ENCODE data around the gene ALDH4A1. TPM values are rescaled to one million over a fixed set of nuclear protein-coding genes. Genes with fewer than 3 reads are reported as not detected.

Gene ALDH4A1
- total RNA-seq, 1 experiment from 2014 or later: 31.0 TPM

DNA sequence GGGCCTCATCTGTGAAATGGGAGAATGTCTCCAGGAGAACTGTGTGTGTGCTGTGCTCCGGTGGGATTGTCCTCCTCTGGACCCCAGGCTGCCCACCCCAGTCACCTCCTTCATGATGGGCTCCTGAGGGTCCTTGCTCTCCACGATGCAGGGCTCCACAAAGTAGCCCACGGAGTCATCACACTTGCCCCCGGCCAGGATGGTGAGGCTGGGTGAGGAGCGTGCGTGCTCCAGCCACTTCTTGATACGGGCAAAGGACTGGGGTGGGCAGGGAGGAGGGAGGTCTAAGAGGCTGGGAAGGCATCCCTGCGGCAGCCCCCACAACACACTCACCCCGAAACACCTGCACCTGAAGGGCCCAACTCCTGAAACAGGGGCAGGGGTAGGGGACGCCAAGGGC lies 26.1 kb downstream of the ALDH4A1 start (continued):
- TF ChIP-seq, protein P1, sequence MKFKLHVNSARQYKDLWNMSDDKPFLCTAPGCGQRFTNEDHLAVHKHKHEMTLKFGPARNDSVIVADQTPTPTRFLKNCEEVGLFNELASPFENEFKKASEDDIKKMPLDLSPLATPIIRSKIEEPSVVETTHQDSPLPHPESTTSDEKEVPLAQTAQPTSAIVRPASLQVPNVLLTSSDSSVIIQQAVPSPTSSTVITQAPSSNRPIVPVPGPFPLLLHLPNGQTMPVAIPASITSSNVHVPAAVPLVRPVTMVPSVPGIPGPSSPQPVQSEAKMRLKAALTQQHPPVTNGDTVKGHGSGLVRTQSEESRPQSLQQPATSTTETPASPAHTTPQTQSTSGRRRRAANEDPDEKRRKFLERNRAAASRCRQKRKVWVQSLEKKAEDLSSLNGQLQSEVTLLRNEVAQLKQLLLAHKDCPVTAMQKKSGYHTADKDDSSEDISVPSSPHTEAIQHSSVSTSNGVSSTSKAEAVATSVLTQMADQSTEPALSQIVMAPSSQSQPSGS (CRISPR knock-in tag; IDR thresholded peaks at IDR 0.05; ENCODE audit: borderline replicate concordance, low read depth): no peak
- TF ChIP-seq, protein P2, sequence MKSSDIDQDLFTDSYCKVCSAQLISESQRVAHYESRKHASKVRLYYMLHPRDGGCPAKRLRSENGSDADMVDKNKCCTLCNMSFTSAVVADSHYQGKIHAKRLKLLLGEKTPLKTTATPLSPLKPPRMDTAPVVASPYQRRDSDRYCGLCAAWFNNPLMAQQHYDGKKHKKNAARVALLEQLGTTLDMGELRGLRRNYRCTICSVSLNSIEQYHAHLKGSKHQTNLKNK (CRISPR knock-in tag; IDR thresholded peaks at IDR 0.05): no peak
- TF ChIP-seq, protein P3, sequence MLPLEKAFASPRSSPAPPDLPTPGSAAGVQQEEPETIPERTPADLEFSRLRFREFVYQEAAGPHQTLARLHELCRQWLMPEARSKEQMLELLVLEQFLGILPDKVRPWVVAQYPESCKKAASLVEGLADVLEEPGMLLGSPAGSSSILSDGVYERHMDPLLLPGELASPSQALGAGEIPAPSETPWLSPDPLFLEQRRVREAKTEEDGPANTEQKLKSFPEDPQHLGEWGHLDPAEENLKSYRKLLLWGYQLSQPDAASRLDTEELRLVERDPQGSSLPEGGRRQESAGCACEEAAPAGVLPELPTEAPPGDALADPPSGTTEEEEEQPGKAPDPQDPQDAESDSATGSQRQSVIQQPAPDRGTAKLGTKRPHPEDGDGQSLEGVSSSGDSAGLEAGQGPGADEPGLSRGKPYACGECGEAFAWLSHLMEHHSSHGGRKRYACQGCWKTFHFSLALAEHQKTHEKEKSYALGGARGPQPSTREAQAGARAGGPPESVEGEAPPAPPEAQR (CRISPR knock-in tag; IDR thresholded peaks at IDR 0.05): no peak
- TF ChIP-seq CREM (CRISPR knock-in tag; IDR thresholded peaks at IDR 0.05): no peak
- TF ChIP-seq, protein P4, sequence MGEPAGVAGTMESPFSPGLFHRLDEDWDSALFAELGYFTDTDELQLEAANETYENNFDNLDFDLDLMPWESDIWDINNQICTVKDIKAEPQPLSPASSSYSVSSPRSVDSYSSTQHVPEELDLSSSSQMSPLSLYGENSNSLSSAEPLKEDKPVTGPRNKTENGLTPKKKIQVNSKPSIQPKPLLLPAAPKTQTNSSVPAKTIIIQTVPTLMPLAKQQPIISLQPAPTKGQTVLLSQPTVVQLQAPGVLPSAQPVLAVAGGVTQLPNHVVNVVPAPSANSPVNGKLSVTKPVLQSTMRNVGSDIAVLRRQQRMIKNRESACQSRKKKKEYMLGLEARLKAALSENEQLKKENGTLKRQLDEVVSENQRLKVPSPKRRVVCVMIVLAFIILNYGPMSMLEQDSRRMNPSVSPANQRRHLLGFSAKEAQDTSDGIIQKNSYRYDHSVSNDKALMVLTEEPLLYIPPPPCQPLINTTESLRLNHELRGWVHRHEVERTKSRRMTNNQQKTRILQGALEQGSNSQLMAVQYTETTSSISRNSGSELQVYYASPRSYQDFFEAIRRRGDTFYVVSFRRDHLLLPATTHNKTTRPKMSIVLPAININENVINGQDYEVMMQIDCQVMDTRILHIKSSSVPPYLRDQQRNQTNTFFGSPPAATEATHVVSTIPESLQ (CRISPR knock-in tag; IDR thresholded peaks at IDR 0.05): no peak
- TF ChIP-seq SMAD3 (CRISPR knock-in tag; IDR thresholded peaks at IDR 0.05; ENCODE audit: borderline replicate concordance): no peak
- no peak for TF ChIP-seq ZNF219 (CRISPR knock-in tag; IDR thresholded peaks at IDR 0.05; ENCODE audit: borderline replicate concordance)
- no peak for TF ChIP-seq MXD4 (CRISPR knock-in tag; IDR thresholded peaks at IDR 0.05; ENCODE audit: borderline replicate concordance)
- TF ChIP-seq, protein P5, sequence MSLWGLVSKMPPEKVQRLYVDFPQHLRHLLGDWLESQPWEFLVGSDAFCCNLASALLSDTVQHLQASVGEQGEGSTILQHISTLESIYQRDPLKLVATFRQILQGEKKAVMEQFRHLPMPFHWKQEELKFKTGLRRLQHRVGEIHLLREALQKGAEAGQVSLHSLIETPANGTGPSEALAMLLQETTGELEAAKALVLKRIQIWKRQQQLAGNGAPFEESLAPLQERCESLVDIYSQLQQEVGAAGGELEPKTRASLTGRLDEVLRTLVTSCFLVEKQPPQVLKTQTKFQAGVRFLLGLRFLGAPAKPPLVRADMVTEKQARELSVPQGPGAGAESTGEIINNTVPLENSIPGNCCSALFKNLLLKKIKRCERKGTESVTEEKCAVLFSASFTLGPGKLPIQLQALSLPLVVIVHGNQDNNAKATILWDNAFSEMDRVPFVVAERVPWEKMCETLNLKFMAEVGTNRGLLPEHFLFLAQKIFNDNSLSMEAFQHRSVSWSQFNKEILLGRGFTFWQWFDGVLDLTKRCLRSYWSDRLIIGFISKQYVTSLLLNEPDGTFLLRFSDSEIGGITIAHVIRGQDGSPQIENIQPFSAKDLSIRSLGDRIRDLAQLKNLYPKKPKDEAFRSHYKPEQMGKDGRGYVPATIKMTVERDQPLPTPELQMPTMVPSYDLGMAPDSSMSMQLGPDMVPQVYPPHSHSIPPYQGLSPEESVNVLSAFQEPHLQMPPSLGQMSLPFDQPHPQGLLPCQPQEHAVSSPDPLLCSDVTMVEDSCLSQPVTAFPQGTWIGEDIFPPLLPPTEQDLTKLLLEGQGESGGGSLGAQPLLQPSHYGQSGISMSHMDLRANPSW (CRISPR knock-in tag; conservative IDR thresholded peaks at IDR 0.05; ENCODE audit: low read depth): no peak

DNA sequence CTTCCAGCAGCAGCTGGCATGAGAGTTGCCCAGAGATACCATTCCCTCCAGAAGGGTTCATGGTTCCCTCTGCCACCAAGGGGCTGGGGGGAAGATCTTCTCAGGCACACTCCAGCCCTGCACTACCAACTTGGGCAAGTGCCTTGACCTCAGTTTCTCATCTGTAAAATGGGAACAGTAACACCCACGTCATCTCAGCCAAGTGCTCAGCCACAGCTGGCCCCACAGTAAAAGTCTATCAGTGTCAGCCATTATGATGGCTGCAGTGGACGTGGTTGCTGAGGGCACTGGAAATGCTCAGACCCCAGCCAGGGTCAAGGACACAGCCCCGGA lies 26.6 kb downstream of the ALDH4A1 start:
- no peaks in the 10 kb centered on the region; the same call in 1 of the 2 replicates for H3K4me1 Mint-ChIP-seq
- ATAC-seq: no peak
- no peak overlapping the region for H3K4me3 Mint-ChIP-seq
- H3K36me3 Mint-ChIP-seq: no peaks in the 10 kb centered on the region
- no peaks in the 10 kb centered on the region for H3K9me3 Mint-ChIP-seq
- ChIA-PET CTCF (interaction anchor here (0.6 to 3.6 kb wide), 50 partner anchors 9 to 609 kb away, joined by 3 to 39 read pairs (median 4); partner anchors contain the start of genes ALDH4A1 and CAPZB), POLR2A (no interaction called here)
- no peak overlapping the region for H3K27ac Mint-ChIP-seq
- DNase-seq (ENCODE audit: low spot score): no peak
- no peaks in the 10 kb centered on the region for H3K27me3 Mint-ChIP-seq (ENCODE audit: low read depth)
- TF ChIP-seq, protein P6, sequence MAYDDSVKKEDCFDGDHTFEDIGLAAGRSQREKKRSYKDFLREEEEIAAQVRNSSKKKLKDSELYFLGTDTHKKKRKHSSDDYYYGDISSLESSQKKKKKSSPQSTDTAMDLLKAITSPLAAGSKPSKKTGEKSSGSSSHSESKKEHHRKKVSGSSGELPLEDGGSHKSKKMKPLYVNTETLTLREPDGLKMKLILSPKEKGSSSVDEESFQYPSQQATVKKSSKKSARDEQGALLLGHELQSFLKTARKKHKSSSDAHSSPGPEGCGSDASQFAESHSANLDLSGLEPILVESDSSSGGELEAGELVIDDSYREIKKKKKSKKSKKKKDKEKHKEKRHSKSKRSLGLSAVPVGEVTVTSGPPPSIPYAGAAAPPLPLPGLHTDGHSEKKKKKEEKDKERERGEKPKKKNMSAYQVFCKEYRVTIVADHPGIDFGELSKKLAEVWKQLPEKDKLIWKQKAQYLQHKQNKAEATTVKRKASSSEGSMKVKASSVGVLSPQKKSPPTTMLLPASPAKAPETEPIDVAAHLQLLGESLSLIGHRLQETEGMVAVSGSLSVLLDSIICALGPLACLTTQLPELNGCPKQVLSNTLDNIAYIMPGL (CRISPR knock-in tag; IDR thresholded peaks at IDR 0.05): no peak
- TF ChIP-seq NR2C2 (CRISPR knock-in tag; IDR thresholded peaks at IDR 0.05) (no peak), ZNF232 (CRISPR knock-in tag; IDR thresholded peaks at IDR 0.05) (no peak), ZNF423 (CRISPR knock-in tag; IDR thresholded peaks at IDR 0.05) (no peak), ZNF396 (CRISPR knock-in tag; IDR thresholded peaks at IDR 0.05; ENCODE audit: borderline replicate concordance) (no peak), ETV6 (CRISPR knock-in tag; IDR thresholded peaks at IDR 0.05) (no peak), ELF4 (CRISPR knock-in tag; IDR thresholded peaks at IDR 0.05; ENCODE audit: low read depth) (no peak), ESRRA (CRISPR knock-in tag; IDR thresholded peaks at IDR 0.05; ENCODE audit: borderline replicate concordance) (no peak), NFE2L1 (CRISPR knock-in tag; IDR thresholded peaks at IDR 0.05) (no peak)
- TF ChIP-seq, protein P7, sequence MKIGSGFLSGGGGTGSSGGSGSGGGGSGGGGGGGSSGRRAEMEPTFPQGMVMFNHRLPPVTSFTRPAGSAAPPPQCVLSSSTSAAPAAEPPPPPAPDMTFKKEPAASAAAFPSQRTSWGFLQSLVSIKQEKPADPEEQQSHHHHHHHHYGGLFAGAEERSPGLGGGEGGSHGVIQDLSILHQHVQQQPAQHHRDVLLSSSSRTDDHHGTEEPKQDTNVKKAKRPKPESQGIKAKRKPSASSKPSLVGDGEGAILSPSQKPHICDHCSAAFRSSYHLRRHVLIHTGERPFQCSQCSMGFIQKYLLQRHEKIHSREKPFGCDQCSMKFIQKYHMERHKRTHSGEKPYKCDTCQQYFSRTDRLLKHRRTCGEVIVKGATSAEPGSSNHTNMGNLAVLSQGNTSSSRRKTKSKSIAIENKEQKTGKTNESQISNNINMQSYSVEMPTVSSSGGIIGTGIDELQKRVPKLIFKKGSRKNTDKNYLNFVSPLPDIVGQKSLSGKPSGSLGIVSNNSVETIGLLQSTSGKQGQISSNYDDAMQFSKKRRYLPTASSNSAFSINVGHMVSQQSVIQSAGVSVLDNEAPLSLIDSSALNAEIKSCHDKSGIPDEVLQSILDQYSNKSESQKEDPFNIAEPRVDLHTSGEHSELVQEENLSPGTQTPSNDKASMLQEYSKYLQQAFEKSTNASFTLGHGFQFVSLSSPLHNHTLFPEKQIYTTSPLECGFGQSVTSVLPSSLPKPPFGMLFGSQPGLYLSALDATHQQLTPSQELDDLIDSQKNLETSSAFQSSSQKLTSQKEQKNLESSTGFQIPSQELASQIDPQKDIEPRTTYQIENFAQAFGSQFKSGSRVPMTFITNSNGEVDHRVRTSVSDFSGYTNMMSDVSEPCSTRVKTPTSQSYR (CRISPR knock-in tag; IDR thresholded peaks at IDR 0.05): no peak
- TF ChIP-seq, protein P4 (CRISPR knock-in tag; IDR thresholded peaks at IDR 0.05): no peak
- TF ChIP-seq, protein P8, sequence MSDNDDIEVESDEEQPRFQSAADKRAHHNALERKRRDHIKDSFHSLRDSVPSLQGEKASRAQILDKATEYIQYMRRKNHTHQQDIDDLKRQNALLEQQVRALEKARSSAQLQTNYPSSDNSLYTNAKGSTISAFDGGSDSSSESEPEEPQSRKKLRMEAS (CRISPR knock-in tag; IDR thresholded peaks at IDR 0.05): no peak
